Endothelial cell of hepatic sinusoid (primary cell): ENCODE results near the gene HSBP1L1.
"Not testable (repeated sequence)": the region's sequence is repeated elsewhere in the genome, so short reads cannot be mapped to it uniquely, and the experiment has no call there.

Source experiments
- in situ Hi-C: cut with HindIII; loops from 2 replicates; pipeline ENCODE4 v1.10.0; 2017; ENCODE audit warnings: low sequenced_read_pairs

HSBP1L1 gene

DNA sequence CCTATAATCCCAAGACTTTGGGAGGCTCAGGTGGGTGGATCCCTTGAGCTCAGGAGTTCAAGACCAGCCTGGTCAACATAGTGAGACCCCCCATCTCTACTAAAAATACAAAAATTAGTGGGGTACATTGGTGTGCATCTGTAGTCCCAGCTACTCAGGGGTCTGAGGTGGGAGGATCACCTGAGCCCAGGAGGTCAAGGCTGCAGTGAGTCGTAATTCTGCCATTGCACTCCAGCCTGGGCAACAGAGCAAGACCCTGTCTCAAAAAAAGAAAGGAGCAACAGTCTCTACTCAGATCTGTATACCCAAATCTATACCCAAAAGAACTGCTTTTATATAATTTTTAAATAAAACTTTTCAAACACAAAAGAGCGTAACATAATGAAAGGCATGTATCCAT, 5.5 kb upstream of the HSBP1L1 start:
- in situ Hi-C loops: loop anchor here (5.0 kb wide), 1 partner anchor 33 kb away; no protein-coding TSS in a partner anchor

- in situ Hi-C loops: not testable (repeated sequence)
Measured at GRCh38 chr18:79960161-79960801, 4.2 kb upstream of the HSBP1L1 start.

- in situ Hi-C loops: no loop called here
Measured at GRCh38 chr18:79960921-79961526, 3.4 kb upstream of the HSBP1L1 start.

GRCh38 chr18:79961527-79962291, 2.7 kb upstream of the HSBP1L1 start:
- in situ Hi-C loops: no loop called here

DNA sequence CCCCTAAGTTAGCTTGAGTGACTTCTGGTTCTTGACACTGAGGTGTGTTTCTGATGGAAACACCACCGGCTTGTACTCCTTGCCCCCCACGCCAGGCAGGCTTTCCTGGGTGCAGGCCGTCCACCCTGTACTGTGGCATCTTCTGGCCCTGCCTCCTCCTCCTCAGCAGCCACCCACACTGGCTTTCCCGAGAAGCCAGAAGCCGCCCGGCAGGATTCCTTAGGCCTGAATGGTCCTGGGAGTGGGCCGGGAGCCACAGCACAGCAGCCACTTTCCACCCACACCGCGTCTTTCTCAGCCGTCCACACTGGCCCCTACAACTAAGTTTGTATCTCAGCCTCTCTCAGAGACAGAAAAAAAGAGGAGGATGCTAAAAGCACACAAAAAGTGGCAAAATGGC, 2.1 kb upstream of the HSBP1L1 start:
- in situ Hi-C loops: no loop called here

- in situ Hi-C loops: no loop called here
Measured at GRCh38 chr18:79962835-79963657, 1.4 kb upstream of the HSBP1L1 start.

DNA sequence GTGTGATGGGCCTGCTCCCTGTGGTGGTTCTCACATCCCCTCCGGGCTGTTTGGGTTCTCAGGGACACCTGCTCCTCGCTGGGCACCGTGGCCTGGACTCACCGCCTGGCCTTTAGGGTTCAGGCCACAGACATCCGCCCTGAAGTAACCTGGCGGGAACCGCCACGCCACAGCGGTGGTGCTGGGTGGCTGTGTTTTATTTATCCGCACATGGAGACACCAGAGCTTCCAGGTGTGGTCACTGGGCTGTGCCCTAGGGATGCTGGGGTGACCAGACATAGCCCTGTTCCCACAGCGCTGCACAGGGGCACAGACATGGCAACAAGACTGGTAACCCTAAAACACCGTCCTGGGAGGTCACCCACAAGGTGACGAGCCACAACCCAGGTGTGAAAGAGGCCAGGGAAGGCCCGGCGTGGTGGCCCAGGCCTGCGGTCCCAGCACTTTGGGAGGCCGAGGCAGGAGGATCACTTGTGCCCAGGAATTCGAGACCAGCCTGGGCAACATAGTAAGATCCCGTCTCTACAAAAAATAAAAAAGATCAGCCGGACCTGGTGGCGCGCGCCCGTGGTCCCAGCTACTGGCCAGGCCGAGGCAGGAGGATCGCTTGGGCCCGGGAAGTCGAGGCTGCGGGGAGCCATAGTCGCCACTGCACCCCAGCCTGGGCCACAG, 649 bp upstream of the HSBP1L1 start:
- in situ Hi-C loops: no loop called here

DNA sequence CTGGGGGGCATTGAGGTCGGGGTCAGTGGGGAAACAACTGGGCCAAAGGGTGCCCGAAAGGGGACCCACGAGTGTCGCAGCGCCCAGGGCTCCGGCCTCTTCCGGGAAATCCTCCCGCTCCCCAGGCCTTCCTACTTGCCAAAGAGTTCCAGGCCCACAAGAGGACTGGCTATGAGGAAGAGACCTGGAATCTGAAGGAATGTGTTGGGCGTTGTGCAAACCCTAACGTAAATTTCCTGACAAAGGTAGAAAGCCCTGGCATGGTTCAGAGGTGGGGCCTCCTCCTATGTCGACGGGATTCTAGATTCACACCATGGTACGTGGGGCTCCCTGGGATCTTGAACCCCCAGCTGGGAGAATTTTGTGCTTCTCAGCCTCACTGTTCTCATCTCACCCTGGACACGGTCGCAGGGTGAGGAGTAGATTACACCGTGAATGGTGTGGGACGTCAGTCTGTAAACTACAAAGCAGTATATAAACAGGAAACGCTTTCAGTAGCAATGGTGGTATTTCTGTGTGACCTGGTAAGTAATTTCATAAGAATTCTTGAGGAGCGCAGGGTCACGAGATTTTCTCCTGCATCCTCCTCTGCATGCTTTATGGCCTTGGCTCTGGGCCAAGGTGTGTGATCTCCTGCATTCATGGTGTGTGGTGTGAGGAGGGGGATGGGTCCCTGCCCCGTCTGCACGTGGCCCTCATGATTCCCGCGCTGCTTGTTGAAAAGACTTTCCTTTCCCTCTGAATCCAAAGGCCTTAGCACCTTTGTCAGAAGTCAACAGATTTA, 868 bp downstream of the HSBP1L1 start:
- in situ Hi-C loops: no loop called here

GRCh38 chr18:79970419-79971133, 6.1 kb downstream of the HSBP1L1 start:
- in situ Hi-C loops: loop anchor here (10.0 kb wide), 2 partner anchors 96 to 166 kb away; no protein-coding TSS in a partner anchor

GRCh38 chr18:79971211-79971952, 6.9 kb downstream of the HSBP1L1 start:
- in situ Hi-C loops: loop anchor here (10.0 kb wide), 2 partner anchors 97 to 167 kb away; no protein-coding TSS in a partner anchor

DNA sequence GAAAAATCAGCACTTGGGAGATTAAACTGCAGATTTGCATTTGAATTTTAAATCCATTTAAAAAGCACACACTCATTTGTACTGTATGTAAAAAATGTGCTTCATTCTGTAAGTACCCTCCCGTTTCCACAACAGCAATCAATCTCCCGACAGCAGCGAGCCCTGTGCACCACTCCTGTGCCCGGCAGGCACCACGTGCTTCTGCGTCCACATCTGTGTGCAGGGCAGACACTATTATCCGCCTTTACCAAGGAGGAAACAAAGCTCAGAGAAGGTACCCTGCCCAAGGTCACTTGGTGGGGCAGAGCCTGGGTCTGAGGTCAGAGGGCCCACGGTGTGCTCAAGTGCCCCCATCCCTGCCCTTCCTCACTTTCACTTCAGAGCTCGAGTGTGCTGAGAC, 7.5 kb downstream of the HSBP1L1 start:
- in situ Hi-C loops: loop anchor here (10.0 kb wide), 2 partner anchors 97 to 167 kb away; no protein-coding TSS in a partner anchor

DNA sequence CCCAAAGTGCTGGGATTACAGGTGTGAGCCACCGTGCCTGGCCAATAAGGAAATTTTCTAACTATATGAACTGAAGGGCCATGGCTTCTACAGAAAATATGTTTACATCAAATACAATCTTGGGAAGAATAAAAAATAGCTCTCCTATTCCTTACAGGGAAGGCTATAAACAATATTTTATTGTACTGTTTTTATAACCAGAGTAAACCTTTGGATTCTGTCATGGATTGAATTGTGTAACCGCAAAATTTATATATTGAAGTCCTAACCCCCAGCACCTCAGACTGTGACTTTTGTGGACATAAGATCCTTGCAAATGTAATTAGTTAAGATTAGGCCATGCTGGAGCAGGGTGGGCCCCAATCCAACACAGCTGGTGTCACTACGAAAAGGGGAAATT, 8.3 kb downstream of the HSBP1L1 start:
- in situ Hi-C loops: loop anchor here (10.0 kb wide), 2 partner anchors 98 to 168 kb away; no protein-coding TSS in a partner anchor

DNA sequence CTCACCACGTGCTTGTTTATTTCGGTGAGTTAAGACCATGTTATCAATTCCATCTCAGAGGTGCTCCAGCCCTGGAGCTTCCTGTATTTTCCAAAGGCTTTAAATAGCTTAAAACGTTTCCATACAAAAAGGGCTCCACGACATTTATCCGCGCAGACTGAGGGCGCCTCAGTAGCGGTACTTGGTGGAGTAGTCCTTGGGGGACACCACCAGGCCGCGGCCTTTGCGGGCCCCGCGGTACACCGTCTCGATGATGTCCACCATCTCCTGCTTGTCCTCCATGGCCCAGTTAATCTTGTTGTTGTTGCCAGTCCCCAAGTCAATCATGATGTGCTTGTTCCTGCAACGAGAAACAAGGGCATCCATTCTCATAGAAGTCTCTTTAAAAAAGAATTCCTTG, 9.1 kb downstream of the HSBP1L1 start:
- in situ Hi-C loops: loop anchor here (10.0 kb wide), 2 partner anchors 99 to 169 kb away; no protein-coding TSS in a partner anchor

DNA sequence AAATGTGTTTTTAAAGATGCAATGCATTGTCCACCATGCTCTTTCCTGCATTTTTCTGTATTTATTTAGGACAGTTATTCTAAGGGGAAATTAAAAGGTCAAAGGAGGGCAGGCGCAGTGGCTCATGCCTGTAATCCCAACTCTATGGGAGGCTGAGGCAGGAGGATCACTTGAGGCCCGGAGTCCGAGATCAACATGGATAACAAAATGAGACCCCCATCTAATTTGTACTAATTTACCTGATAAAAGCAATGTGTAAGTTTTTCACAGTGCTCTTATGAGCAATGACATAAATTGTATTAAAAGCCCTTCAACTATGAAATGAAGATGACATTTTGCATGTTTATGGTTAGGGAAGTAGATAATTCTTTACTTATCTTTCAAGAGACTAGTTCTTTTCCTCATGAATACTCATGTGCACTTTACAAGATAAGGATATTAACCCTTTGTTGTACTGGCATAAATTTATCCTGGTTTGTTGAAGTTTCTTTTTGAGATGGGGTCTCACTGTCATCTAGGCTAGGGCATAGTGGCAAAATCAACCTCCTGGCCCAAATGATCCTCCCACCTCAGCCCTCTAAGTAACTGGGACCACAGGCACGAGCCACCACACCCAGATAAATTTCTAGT, 9.7 kb downstream of the HSBP1L1 start:
- in situ Hi-C loops: loop anchor here (10.0 kb wide), 2 partner anchors 99 to 169 kb away; no protein-coding TSS in a partner anchor

GRCh38 chr18:79975043-79975442, 10.6 kb downstream of the HSBP1L1 start:
- in situ Hi-C loops: loop anchor here (10.0 kb wide), 2 partner anchors 100 to 170 kb away; no protein-coding TSS in a partner anchor

DNA sequence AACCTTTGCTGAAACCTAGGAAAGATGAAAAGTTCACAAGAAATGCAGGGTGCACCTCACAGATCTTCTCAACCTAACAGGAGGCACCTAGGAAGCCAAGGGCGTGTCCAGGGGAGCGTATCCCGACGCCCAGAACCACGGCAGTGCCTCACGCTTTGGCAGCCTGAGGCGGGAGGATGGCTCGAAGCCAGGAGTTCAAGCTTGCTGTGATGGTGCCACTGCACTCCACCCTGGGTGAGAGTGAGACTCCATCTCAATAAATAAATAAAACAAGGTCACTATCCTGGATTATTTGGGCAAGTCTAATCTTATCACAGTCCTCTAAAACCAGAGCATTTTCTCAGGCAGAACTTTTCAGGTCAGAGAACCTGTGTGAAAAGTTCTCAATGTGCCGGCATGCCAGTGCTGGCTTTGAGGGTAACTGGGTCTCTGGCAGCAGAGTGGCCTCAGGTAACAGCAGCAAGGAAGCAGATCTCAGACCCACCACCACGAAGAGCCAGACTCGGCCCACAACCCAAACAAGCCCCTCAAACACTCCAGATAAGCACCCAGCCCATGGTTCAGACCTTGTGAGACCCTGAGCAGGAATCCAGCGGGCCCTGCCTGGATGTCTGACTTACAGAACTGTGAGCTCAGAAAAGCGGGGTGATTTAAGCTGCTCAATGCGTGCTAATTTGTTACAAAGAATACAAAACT, 11.7 kb downstream of the HSBP1L1 start:
- in situ Hi-C loops: loop anchor here (10.0 kb wide), 2 partner anchors 101 to 171 kb away; no protein-coding TSS in a partner anchor

- in situ Hi-C loops: loop anchor here (10.0 kb wide), 2 partner anchors 105 to 175 kb away; no protein-coding TSS in a partner anchor
Measured at GRCh38 chr18:79979843-79980242, 15.4 kb downstream of the HSBP1L1 start.
